GM18505 (cell line): Measurements from ENCODE around the gene LYRM1.
"Not testable (repeated sequence)": the region's sequence is repeated elsewhere in the genome, so short reads cannot be mapped to it uniquely, and the experiment has no call there.

Source experiments
- ATAC-seq: cut with Tn5 transposase; IDR thresholded peaks from one replicate; pipeline ENCODE4 v1.9.1; 2021; ENCODE audit not compliant: unreplicated experiment
- POLR2A ChIP-seq: IDR thresholded peaks from 4 replicates; pipeline ENCODE4 v1.6.1; 2011; ENCODE audit warnings: borderline replicate concordance; ENCODE audit not compliant: insufficient read depth, insufficient read length; ENCODE audit errors: extremely low read depth

The LYRM1 gene

DNA sequence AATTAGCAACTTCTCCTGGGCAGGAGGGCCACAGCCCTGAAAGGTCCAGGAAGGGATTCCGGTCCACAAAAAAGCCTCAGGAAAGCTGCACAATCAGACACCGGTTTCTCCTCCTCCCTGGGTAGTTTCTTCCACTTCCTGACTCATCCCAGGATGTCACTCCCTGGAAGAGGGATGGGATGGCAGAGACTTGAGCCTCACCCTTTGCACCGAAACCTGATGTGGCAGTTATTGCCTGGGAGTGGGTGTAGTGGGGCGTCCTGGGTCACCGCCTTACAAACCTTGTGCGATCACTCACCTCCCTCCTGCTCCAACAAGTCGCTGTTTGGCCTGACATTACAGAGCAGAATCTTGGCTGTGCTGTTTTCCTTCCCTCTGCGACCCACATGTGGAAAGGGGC lies 70.8 kb downstream of the LYRM1 start:
- ATAC-seq: no peak
- no peak for TF ChIP-seq POLR2A

DNA sequence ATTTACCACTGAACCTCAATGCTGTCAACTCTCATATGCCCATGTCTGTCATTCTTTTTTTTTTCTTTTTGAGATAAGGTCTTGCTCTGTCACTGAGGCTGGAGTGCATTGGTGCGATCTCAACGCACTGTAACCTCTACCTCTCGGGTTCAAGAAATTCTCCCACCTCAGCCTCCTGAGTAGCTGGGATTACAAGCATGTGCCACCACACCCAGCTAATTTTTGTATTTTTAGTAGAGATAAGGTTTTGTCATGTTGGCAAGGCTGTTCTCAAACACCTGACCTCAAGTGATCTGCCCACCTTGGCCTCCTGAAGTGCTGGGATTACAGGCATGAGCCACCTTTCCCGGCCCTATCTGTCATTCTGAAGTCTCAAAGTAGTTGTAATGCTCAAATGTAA lies 72.6 kb downstream of the LYRM1 start:
- ATAC-seq: not testable (repeated sequence)
